GM23338 (cell line): Measurements from ENCODE around the gene SERPINB13.

Source experiments
- CREB1 ChIP-seq: fragments of 250-450 bp; sonication (Bioruptor Pico); IDR thresholded peaks from 2 replicates; pipeline ENCODE4 v1.5.0; 2020; ENCODE audit warnings: low read depth, mild to moderate bottlenecking, moderate library complexity
- CTCF ChIP-seq, 2 experiments: fragments of 200-600 bp in 1 of 2; sonication (generic) in 1 of 2; conservative IDR thresholded peaks; 2 replicates each; pipeline versions ENCODE4 v1.5.1 to v1.6.1; 2016 to 2017; ENCODE audit warnings: antibody characterized with exemption in 2 of 2, low read depth in 2 of 2, mild to moderate bottlenecking in 2 of 2, moderate library complexity in 1 of 2
- ETS1 ChIP-seq: IDR thresholded peaks from 2 replicates; pipeline ENCODE4 v1.6.1; 2016; ENCODE audit warnings: antibody characterized with exemption
- EZH2 ChIP-seq: fragments of 200-600 bp; sonication (generic); IDR thresholded peaks from one replicate; pipeline ENCODE4 v1.8.0; 2017; ENCODE audit warnings: antibody characterized with exemption, mild to moderate bottlenecking, low read depth; ENCODE audit not compliant: unreplicated experiment
- EZH2phosphoT487 ChIP-seq: fragments of 200-600 bp; sonication (generic); IDR thresholded peaks from one replicate; pipeline ENCODE4 v1.8.1; 2018; ENCODE audit warnings: antibody characterized with exemption; ENCODE audit not compliant: unreplicated experiment
- JUNB ChIP-seq: IDR thresholded peaks from one replicate; pipeline ENCODE4 v1.6.1; 2016; ENCODE audit warnings: antibody characterized with exemption; ENCODE audit not compliant: unreplicated experiment
- NANOG ChIP-seq: IDR thresholded peaks from 2 replicates; pipeline ENCODE4 v1.6.1; 2016; ENCODE audit warnings: antibody characterized with exemption, borderline replicate concordance
- POLR2AphosphoS5 ChIP-seq: IDR thresholded peaks from 2 replicates; pipeline ENCODE4 v1.6.1; 2016; ENCODE audit warnings: antibody characterized with exemption, low read depth
- STAT1 ChIP-seq: IDR thresholded peaks from one replicate; pipeline ENCODE4 v1.6.1; 2016; ENCODE audit warnings: antibody characterized with exemption; ENCODE audit not compliant: unreplicated experiment
- ZNF331 ChIP-seq: fragments of 250-450 bp; sonication (Bioruptor Pico); IDR thresholded peaks from 2 replicates; pipeline ENCODE4 v1.5.0; 2020; ENCODE audit warnings: low read depth, mild to moderate bottlenecking, moderate library complexity
- TF ChIP-seq, protein P1 (sequence below): IDR thresholded peaks from one replicate; pipeline ENCODE4 v1.6.1; 2018; ENCODE audit warnings: antibody characterized with exemption; ENCODE audit not compliant: unreplicated experiment

DNA sequence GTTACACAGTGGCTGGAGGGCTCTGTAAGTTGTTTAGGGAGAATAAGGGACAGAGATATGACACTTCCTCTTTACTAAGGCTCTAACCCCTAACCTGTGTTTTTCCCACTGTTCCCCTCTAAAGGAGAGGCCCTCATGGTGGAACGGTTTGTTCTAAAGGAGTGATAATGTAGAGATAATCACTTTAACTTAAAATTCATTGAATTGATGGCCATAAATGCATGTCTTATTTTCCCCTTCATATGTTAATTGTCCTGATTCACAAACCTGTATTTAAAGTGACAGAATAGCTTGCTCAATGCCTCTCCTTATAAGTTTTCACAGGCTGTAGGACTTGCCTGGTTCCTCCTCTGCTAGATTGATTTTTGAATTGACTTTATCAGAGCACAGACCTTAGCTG is 45.1 kb upstream of the SERPINB13 start, which contains the start of gene SERPINB12:
- TF ChIP-seq CTCF (conservative IDR thresholded peaks at IDR 0.05; ENCODE audit: low read depth in 2 of 2) (no peak), EZH2phosphoT487 (no peak), EZH2 (no peak), CREB1 (CRISPR knock-in tag) (no peak), JUNB (no peak), STAT1 (no peak), POLR2AphosphoS5 (no peak), NANOG (no peak), ZNF331 (CRISPR knock-in tag) (no peak), ETS1 (no peak)
- TF ChIP-seq, protein P1, sequence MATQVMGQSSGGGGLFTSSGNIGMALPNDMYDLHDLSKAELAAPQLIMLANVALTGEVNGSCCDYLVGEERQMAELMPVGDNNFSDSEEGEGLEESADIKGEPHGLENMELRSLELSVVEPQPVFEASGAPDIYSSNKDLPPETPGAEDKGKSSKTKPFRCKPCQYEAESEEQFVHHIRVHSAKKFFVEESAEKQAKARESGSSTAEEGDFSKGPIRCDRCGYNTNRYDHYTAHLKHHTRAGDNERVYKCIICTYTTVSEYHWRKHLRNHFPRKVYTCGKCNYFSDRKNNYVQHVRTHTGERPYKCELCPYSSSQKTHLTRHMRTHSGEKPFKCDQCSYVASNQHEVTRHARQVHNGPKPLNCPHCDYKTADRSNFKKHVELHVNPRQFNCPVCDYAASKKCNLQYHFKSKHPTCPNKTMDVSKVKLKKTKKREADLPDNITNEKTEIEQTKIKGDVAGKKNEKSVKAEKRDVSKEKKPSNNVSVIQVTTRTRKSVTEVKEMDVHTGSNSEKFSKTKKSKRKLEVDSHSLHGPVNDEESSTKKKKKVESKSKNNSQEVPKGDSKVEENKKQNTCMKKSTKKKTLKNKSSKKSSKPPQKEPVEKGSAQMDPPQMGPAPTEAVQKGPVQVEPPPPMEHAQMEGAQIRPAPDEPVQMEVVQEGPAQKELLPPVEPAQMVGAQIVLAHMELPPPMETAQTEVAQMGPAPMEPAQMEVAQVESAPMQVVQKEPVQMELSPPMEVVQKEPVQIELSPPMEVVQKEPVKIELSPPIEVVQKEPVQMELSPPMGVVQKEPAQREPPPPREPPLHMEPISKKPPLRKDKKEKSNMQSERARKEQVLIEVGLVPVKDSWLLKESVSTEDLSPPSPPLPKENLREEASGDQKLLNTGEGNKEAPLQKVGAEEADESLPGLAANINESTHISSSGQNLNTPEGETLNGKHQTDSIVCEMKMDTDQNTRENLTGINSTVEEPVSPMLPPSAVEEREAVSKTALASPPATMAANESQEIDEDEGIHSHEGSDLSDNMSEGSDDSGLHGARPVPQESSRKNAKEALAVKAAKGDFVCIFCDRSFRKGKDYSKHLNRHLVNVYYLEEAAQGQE: no peak
